Endothelial cell of hepatic sinusoid (primary cell): Measurements from ENCODE around the gene JADE1.

Experiments used
- in situ Hi-C: cut with HindIII; loops from 2 replicates; pipeline ENCODE4 v1.10.0; 2017; ENCODE audit warnings: low sequenced_read_pairs

Gene JADE1

GRCh38 chr4:128810331-128810870 is 901 bp downstream of the JADE1 start:
- in situ Hi-C loops = no loop called here

- in situ Hi-C loops = no loop called here
Observed at GRCh38 chr4:128810871-128811570, 1.5 kb downstream of the JADE1 start.

- in situ Hi-C loops = no loop called here
Observed at GRCh38 chr4:128811571-128812441, 2.3 kb downstream of the JADE1 start.

- in situ Hi-C loops = no loop called here
Observed at GRCh38 chr4:128812442-128813235, 3.1 kb downstream of the JADE1 start.

- in situ Hi-C loops = no loop called here
Observed at GRCh38 chr4:128813965-128814364, 4.5 kb downstream of the JADE1 start.

GRCh38 chr4:128818442-128818841 is 8.9 kb downstream of the JADE1 start:
- in situ Hi-C loops = no loop called here

- in situ Hi-C loops = no loop called here
Observed at GRCh38 chr4:128819082-128819742, 9.7 kb downstream of the JADE1 start.

- in situ Hi-C loops = no loop called here
Observed at GRCh38 chr4:128820671-128821070, 11.2 kb downstream of the JADE1 start.

GRCh38 chr4:128821151-128821550 is 11.7 kb downstream of the JADE1 start:
- in situ Hi-C loops = no loop called here

GRCh38 chr4:128823025-128823661 is 13.6 kb downstream of the JADE1 start:
- in situ Hi-C loops = no loop called here

- in situ Hi-C loops = no loop called here
Observed at GRCh38 chr4:128825226-128825625, 15.7 kb downstream of the JADE1 start.

- in situ Hi-C loops = no loop called here
Observed at GRCh38 chr4:128827296-128827695, 17.8 kb downstream of the JADE1 start.

GRCh38 chr4:128830906-128831503 is 21.5 kb downstream of the JADE1 start:
- in situ Hi-C loops = no loop called here

- in situ Hi-C loops = no loop called here
Observed at GRCh38 chr4:128831531-128832242, 22.2 kb downstream of the JADE1 start.

GRCh38 chr4:128832243-128832625 is 22.7 kb downstream of the JADE1 start:
- in situ Hi-C loops = no loop called here

GRCh38 chr4:128835498-128836222 is 26.2 kb downstream of the JADE1 start:
- in situ Hi-C loops = no loop called here

- in situ Hi-C loops = no loop called here
Observed at GRCh38 chr4:128837198-128837597, 27.7 kb downstream of the JADE1 start.

- in situ Hi-C loops = no loop called here
Observed at GRCh38 chr4:128837679-128838078, 28.2 kb downstream of the JADE1 start.
